ENCODE measurements around the gene GSAP. TPM values are rescaled to one million over a fixed set of nuclear protein-coding genes. Genes with fewer than 3 reads are reported as not detected.

Gene GSAP
- total RNA-seq, 2 experiments from 2014 or later = 1.1 to 1.5 TPM

DNA sequence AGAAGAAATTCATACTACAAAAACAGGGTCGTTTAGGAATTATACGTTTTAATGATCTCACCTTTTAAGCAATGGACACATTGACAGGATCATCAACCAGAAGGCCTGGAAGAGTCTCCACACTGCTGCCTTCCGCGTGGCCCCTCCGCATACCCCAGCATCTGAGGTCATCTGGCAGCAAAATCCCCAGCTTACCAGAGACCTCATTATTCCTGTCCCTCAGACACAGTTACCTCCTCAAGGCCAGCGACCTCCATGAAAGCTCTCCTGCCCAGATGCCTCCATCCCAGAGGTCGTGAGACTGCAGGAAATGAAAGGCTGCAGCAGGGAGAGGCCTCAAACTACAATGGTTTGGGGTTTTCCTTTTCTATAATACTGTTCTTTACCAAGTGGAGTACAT is 14.8 kb upstream of the GSAP start:
- H3K27ac Mint-ChIP-seq = no peak overlapping the region
- DNase-seq = no peak
- no peaks in the 10 kb centered on the region for H3K9me3 Mint-ChIP-seq
- no peak overlapping the region for H3K4me3 Mint-ChIP-seq
- no peaks in the 10 kb centered on the region for H3K27me3 Mint-ChIP-seq (ENCODE audit: low read depth)
- CTCF ChIA-PET = no interaction called here
- H3K4me1 Mint-ChIP-seq (ENCODE audit: low read depth) = peaks cover 31% of the 10 kb centered on the region
- no peaks in the 10 kb centered on the region for H3K36me3 Mint-ChIP-seq (ENCODE audit: low read depth)
- intact Hi-C loops (cut with micrococcal nuclease) = no loop called here

GRCh38 chr7:77428777-77429231 is 12.7 kb upstream of the GSAP start:
- CTCF ChIA-PET = interaction anchor here (0.5 to 1.8 kb wide), 3 partner anchors 11 to 235 kb away, joined by 4 to 10 read pairs (median 5); no protein-coding TSS in a partner anchor
- Mint-ChIP-seq H3K4me3 (no peak overlapping the region), H3K4me1 (ENCODE audit: low read depth) (peaks cover 31% of the 10 kb centered on the region), H3K27me3 (ENCODE audit: low read depth) (no peaks in the 10 kb centered on the region), H3K27ac (no peak overlapping the region), H3K36me3 (ENCODE audit: low read depth) (no peaks in the 10 kb centered on the region), H3K9me3 (no peaks in the 10 kb centered on the region)
- intact Hi-C loops (cut with micrococcal nuclease) = loop anchor here (1.0 kb wide), 2 partner anchors 13 to 36 kb away; partner anchors contain the start of gene GSAP
- DNase-seq = no peak

DNA sequence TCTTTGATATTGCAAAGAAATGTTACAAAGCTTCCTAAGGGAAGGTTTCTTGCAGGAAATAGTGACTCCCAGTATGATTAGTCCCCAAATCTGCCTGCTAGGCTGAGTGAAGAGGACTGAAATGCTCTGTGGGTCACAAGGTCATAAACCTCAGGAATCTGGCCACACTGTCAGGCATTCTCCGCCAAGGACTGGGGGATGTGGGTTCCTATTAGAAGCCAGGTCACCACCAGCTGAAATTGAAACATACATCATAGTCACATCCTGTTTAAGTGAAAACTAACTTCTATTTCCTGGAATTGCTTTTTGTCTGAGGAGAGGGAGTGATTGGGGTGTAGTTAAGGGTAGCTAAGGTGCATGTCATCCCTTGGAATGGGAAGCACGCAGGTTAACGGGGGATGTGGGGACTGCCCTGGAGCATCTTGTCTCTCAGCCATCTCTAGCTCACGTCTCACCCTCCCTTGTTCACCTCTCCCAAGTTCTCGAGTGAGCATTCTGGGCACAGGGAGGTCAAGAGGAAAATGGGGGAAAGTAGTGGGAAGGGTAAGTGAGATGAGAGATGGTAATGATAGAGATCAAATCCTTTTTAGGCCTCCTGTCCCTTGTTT is 12.0 kb upstream of the GSAP start:
- Mint-ChIP-seq H3K4me3 (peak overlapping the region; percentile 36), H3K9me3 (no peaks in the 10 kb centered on the region), H3K27ac (peak overlapping the region; percentile 10), H3K36me3 (ENCODE audit: low read depth) (no peaks in the 10 kb centered on the region), H3K27me3 (ENCODE audit: low read depth) (peaks cover 2% of the 10 kb centered on the region), H3K4me1 (ENCODE audit: low read depth) (peaks cover 31% of the 10 kb centered on the region)
- CTCF ChIA-PET = interaction anchor here (0.5 to 1.8 kb wide), 3 partner anchors 10 to 234 kb away, joined by 4 to 10 read pairs (median 5); no protein-coding TSS in a partner anchor
- intact Hi-C loops (cut with micrococcal nuclease) = loop anchor here (1.0 kb wide), 2 partner anchors 12 to 35 kb away; partner anchors contain the start of gene GSAP
- DNase-seq = peak; percentile 47

GRCh38 chr7:77426521-77427051 is 10.4 kb upstream of the GSAP start:
- H3K4me1 Mint-ChIP-seq (ENCODE audit: low read depth) = peaks cover 31% of the 10 kb centered on the region
- H3K9me3 Mint-ChIP-seq = no peaks in the 10 kb centered on the region
- intact Hi-C loops (cut with micrococcal nuclease) = no loop called here
- peaks cover 2% of the 10 kb centered on the region for H3K27me3 Mint-ChIP-seq (ENCODE audit: low read depth)
- no peak for DNase-seq
- H3K4me3 Mint-ChIP-seq = no peak overlapping the region
- no peak overlapping the region for H3K27ac Mint-ChIP-seq
- CTCF ChIA-PET = no interaction called here
- no peaks in the 10 kb centered on the region for H3K36me3 Mint-ChIP-seq (ENCODE audit: low read depth)

DNA sequence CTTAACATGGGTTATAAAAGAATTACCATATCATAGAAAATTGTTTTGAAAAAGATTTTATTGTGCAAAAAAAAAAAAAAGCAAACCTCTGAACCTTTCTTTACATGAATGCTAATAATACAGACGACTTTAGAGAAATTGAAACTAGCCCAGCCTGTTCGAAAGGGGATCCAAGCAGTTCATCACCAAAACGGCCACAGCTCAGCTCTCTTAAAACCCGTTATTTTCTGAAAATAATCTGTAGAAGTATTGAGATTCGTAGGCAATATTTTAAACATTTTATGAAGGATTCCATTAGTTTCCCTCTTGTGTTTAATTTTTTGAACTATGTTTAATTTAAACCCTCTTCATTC is 9.9 kb upstream of the GSAP start:
- no peak for DNase-seq
- intact Hi-C loops (cut with micrococcal nuclease) = no loop called here
- no peak overlapping the region for H3K27ac Mint-ChIP-seq
- peaks cover 31% of the 10 kb centered on the region for H3K4me1 Mint-ChIP-seq (ENCODE audit: low read depth)
- H3K9me3 Mint-ChIP-seq = no peaks in the 10 kb centered on the region
- H3K4me3 Mint-ChIP-seq = no peak overlapping the region
- H3K27me3 Mint-ChIP-seq (ENCODE audit: low read depth) = peaks cover 2% of the 10 kb centered on the region
- H3K36me3 Mint-ChIP-seq (ENCODE audit: low read depth) = no peaks in the 10 kb centered on the region
- CTCF ChIA-PET = no interaction called here

DNA sequence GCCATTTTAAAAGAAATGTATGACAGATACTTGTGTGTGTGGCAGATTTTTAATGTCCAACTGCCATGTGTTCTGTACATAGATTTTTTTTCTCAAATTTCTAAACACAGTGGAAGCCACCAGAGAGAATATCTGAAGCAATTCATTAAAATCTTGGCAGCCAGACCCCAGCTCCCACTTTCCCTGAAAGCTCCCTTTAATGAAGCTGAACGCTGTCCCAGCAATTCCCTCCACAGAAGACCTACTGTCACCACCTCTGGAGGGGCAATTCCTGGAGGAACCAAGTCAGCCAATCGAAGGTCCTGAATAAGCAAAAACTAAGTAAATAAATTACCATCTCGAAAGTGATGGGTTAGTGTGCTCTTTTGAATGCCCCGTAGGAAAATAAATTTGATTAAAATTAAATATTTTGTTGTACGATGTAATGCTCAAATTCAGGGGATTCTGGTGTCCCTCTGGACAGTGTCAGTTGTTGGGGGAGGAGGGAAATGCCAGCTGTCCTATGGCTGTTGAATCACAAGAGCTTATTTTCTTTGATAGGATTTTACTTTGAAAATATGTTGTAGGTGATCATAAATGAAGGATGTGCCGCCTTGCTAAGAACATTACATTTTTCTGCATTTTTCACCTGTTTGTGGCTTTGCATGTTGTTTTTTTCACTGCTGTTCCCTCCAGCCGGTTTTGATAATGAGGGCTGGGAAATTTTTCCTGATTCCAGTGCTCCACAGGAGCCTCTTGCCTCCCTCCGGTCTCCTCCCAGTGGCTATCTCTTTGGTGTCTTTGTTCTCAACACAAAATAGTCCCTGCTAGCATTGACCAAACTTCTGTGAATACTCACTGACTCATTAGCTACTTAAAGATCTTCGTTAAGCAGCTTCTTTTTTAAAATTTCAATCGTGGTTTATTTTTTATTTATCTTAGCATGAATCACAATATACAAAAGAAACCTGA is 9.2 kb upstream of the GSAP start:
- H3K27me3 Mint-ChIP-seq (ENCODE audit: low read depth) = peaks cover 2% of the 10 kb centered on the region
- intact Hi-C loops (cut with micrococcal nuclease) = no loop called here
- no peak overlapping the region for H3K27ac Mint-ChIP-seq
- H3K36me3 Mint-ChIP-seq (ENCODE audit: low read depth) = no peaks in the 10 kb centered on the region
- H3K9me3 Mint-ChIP-seq = no peaks in the 10 kb centered on the region
- DNase-seq = no peak
- H3K4me1 Mint-ChIP-seq (ENCODE audit: low read depth) = peaks cover 28% of the 10 kb centered on the region
- CTCF ChIA-PET = no interaction called here
- no peak overlapping the region for H3K4me3 Mint-ChIP-seq

- Mint-ChIP-seq H3K27me3 (ENCODE audit: low read depth) (peaks cover 2% of the 10 kb centered on the region), H3K4me1 (ENCODE audit: low read depth) (peaks cover 23% of the 10 kb centered on the region), H3K27ac (no peak overlapping the region), H3K9me3 (no peaks in the 10 kb centered on the region), H3K4me3 (no peak overlapping the region), H3K36me3 (ENCODE audit: low read depth) (no peaks in the 10 kb centered on the region)
- CTCF ChIA-PET = interaction anchor here (1.0 kb wide), 1 partner anchor 9 kb away, joined by 3 read pairs; no protein-coding TSS in a partner anchor
- intact Hi-C loops (cut with micrococcal nuclease) = no loop called here
- DNase-seq = no peak
Measured at GRCh38 chr7:77422500-77422899, 6.4 kb upstream of the GSAP start.

GRCh38 chr7:77420986-77421672 is 5.0 kb upstream of the GSAP start:
- intact Hi-C loops (cut with micrococcal nuclease) = no loop called here
- Mint-ChIP-seq H3K36me3 (ENCODE audit: low read depth) (no peaks in the 10 kb centered on the region), H3K9me3 (no peaks in the 10 kb centered on the region), H3K4me1 (ENCODE audit: low read depth) (peaks cover 17% of the 10 kb centered on the region), H3K27me3 (ENCODE audit: low read depth) (peaks cover 2% of the 10 kb centered on the region), H3K4me3 (no peak overlapping the region), H3K27ac (no peak overlapping the region)
- no peak for DNase-seq
- CTCF ChIA-PET = no interaction called here

GRCh38 chr7:77420438-77420837 is 4.3 kb upstream of the GSAP start:
- H3K4me3 Mint-ChIP-seq = no peak overlapping the region

GRCh38 chr7:77419102-77419501 is 3.0 kb upstream of the GSAP start:
- intact Hi-C loops (cut with micrococcal nuclease) = loop anchor here (5.0 kb wide), 1 partner anchor 378 kb away; the partner anchor contains the start of genes PHTF2 and TMEM60
- no peak overlapping the region for H3K27ac Mint-ChIP-seq
- no peaks in the 10 kb centered on the region for H3K9me3 Mint-ChIP-seq
- peaks cover 28% of the 10 kb centered on the region for H3K4me1 Mint-ChIP-seq (ENCODE audit: low read depth)
- peaks cover 2% of the 10 kb centered on the region for H3K27me3 Mint-ChIP-seq (ENCODE audit: low read depth)
- CTCF ChIA-PET = interaction anchor here (1.4 to 2.7 kb wide), 2 partner anchors 9 to 67 kb away, joined by 3 to 10 read pairs; no protein-coding TSS in a partner anchor
- H3K36me3 Mint-ChIP-seq (ENCODE audit: low read depth) = no peaks in the 10 kb centered on the region
- no peak for DNase-seq
- no peak overlapping the region for H3K4me3 Mint-ChIP-seq

More at GRCh38 chr7:77420438-77420837, 4.3 kb upstream of the GSAP start:
- Mint-ChIP-seq H3K9me3 (no peaks in the 10 kb centered on the region), H3K27me3 (ENCODE audit: low read depth) (peaks cover 2% of the 10 kb centered on the region), H3K36me3 (ENCODE audit: low read depth) (no peaks in the 10 kb centered on the region), H3K27ac (no peak overlapping the region), H3K4me1 (ENCODE audit: low read depth) (peaks cover 17% of the 10 kb centered on the region)
- intact Hi-C loops (cut with micrococcal nuclease) = no loop called here
- no peak for DNase-seq
- CTCF ChIA-PET = interaction anchor here (0.8 to 1.4 kb wide), 2 partner anchors 68 to 174 kb away, joined by 3 read pairs; no protein-coding TSS in a partner anchor

DNA sequence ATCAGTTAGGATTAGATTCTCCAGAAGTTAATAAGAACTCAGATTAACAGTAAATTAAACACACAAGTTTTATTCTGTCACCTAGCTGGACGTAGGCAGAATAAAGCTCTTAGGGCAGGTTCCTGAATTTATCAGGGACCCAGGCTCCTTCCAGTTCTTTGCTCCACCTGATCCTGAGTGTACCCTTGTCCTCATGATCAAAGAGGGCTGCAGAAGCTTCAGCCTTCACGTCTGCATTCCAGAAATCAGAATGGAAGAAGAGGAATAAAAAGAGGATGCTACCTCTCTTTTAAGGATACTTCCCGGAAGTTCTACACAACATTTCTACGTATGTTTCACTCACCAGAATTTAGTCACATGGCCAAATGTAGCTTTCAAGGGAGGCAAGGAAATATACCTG is 1.7 kb upstream of the GSAP start:
- intact Hi-C loops (cut with micrococcal nuclease) = loop anchor here (5.0 kb wide), 1 partner anchor 380 kb away; the partner anchor contains the start of genes PHTF2 and TMEM60
- CTCF ChIA-PET = interaction anchor here (2.7 kb wide), 1 partner anchor 11 kb away, joined by 10 read pairs; no protein-coding TSS in a partner anchor
- Mint-ChIP-seq H3K36me3 (ENCODE audit: low read depth) (no peaks in the 10 kb centered on the region), H3K27ac (no peak overlapping the region), H3K27me3 (ENCODE audit: low read depth) (no peaks in the 10 kb centered on the region), H3K9me3 (no peaks in the 10 kb centered on the region), H3K4me3 (no peak overlapping the region), H3K4me1 (ENCODE audit: low read depth) (peaks cover 32% of the 10 kb centered on the region)
- no peak for DNase-seq
